SKM-1 treated with dmso at 0.1 percent for 144 hours (cell line): ENCODE measurements around the gene SLC6A17.
A peak's percentile ranks its signal among the peaks of the same experiment; 100 is the strongest.

Experiments used
- DNase-seq: peaks from one replicate; lab custom pipeline; 2025; ENCODE audit not compliant: unreplicated experiment; lab: John Stamatoyannopoulos, UW

Gene SLC6A17

DNA sequence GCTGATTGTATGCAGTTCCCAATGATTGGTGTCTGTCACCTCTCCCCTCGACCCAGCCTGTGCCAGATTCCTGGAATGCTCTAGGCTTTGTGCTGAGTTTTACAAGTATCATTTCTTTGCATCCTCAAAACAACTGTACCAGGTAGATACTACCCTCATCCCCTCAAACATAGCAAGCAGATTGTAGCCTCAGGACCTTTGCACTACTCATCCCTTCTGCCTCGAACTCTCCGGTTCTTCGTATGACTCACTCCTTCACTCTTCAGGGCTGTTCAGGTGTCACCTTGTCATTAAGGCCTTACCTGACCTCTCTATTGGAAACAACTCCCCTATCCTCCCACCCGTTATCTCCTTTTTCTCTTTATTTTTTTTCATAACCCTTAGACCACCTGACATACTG, 67.8 kb downstream of the SLC6A17 start:
- DNase-seq, result no peak

DNA sequence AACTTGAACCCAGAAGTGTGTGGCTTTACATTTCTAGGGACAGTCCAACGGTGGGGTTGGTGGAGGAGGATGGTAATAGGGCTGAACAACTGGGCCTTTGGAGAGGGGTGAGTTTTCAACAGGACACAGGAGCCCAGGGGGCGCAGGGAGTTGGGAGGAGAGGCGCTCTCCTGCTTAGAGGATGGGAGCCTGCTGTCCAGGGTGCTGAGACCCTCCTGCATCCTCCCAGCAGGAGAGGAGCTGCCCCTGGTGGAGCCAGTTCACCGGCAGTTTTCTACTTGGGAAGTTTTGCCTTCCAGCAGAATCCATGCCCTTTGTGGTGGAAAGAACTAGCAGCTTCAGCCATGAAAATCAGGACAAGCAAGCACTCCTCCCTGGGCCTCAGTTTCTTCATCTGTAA, 68.4 kb downstream of the SLC6A17 start:
- DNase-seq, result no peak

DNA sequence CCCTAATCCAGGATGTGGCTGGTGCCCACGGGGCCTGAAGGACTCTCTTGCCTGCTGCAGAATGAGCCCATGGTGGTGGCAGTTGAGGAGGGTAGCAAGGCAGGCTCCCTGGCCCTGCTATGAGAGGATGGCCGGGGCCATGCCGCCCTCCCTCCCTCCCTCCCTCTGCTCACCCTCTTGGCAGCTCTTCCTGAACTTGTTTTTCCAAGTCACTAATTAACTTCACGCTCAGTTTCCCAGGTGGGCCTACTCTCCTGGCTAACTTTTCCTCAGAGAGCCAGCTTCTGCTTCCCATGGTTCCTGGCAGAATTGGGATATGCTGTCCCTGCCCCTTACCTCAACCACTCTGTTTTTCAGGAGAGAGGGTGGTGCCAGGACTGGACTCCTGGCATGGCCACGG, 70.0 kb downstream of the SLC6A17 start:
- no peak for DNase-seq

- no peak for DNase-seq
Measured at GRCh38 chr1:110221119-110221518, 70.8 kb downstream of the SLC6A17 start.

DNA sequence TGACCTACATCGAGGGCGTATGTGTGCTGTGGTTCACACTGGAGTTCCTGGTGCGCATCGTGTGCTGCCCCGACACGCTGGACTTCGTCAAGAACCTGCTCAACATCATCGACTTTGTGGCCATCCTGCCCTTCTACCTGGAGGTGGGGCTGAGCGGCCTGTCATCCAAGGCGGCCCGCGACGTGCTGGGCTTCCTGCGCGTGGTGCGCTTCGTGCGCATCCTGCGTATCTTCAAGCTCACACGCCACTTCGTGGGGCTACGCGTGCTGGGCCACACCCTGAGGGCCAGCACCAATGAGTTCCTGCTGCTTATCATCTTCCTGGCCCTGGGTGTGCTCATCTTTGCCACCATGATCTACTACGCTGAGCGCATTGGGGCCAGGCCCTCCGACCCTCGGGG, 72.8 kb downstream of the SLC6A17 start:
- no peak for DNase-seq

DNA sequence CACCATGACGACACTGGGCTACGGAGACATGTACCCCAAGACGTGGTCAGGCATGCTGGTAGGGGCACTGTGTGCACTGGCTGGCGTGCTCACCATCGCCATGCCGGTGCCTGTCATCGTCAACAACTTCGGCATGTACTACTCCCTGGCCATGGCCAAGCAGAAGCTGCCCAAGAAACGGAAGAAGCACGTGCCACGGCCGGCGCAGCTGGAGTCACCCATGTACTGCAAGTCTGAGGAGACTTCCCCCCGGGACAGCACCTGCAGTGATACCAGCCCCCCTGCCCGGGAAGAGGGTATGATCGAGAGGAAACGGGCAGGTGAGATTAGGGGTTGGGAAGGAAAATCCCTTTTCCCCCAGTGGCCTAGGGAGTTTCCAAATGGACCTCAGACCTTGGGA, 73.3 kb downstream of the SLC6A17 start:
- no peak for DNase-seq

GRCh38 chr1:110224240-110224995, 74.1 kb downstream of the SLC6A17 start:
- no peak for DNase-seq

GRCh38 chr1:110225212-110225611, 74.9 kb downstream of the SLC6A17 start:
- DNase-seq, result no peak

- DNase-seq, result no peak
Measured at GRCh38 chr1:110225756-110226404, 75.6 kb downstream of the SLC6A17 start.

- no peak for DNase-seq
Measured at GRCh38 chr1:110227774-110228173, 77.5 kb downstream of the SLC6A17 start.

DNA sequence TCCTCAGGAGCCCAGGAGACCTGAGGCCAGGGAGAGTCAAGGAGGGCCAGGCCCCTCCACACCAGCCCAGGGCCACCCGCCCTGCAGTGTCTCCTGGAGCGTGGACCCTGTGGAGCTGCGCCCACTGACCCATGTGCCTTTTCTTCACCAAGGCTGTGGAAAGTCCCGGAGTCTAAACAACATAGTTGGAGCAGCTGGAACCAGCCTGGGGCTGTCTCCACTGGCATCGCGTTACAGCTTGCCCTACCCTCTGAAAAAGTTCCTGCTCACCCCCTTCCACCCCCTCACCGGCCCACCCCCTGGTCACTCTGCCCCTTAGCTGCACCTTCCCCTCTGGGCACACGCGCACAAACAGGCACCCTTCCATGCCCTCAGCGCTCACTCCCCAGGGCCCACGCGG, 78.1 kb downstream of the SLC6A17 start:
- DNase-seq, result no peak

DNA sequence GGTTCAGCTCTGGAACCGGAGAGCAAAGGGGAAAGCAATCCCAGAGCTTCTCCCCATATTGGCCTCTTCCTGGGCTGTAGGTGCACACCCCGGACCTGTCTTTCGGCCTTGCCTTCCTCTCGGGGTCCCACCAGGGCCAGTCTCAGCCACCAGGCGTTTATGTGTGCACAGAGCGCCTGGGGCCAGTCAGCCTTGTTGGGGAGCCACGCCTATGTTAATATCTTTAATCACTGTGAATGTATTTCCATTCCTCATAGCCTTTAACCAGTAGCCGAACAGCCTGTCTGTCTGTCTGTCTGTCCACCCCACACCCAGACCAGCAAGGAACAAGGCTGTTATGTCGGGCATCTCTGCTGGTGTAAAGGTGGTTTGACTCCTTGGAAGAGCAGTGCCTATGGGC, 78.6 kb downstream of the SLC6A17 start:
- no peak for DNase-seq

GRCh38 chr1:110229348-110230001, 79.2 kb downstream of the SLC6A17 start:
- DNase-seq, result peak; percentile 26

- no peak for DNase-seq
Measured at GRCh38 chr1:110230381-110231199, 80.3 kb downstream of the SLC6A17 start.

DNA sequence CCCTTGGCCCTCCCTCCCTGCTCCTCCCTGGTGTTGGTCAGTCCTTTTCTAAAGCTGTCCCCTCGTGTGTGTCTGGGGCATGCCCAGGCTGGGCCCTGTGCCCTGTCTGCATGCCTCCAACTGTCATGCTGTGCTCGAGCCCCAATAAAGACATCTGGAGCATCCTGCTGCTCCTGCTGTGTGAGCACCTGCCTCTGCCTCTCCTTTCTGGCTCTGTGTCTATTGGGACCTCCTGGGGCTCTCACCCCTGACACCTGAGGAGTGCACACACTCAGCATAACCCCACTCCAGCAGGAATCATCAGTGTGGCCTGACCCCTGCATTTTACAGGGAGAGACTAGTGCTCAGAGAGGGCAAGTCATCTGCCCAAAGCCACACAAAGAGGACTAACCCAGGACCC, 83.6 kb downstream of the SLC6A17 start:
- no peak for DNase-seq

GRCh38 chr1:110234691-110235090, 84.4 kb downstream of the SLC6A17 start:
- DNase-seq, result no peak

DNA sequence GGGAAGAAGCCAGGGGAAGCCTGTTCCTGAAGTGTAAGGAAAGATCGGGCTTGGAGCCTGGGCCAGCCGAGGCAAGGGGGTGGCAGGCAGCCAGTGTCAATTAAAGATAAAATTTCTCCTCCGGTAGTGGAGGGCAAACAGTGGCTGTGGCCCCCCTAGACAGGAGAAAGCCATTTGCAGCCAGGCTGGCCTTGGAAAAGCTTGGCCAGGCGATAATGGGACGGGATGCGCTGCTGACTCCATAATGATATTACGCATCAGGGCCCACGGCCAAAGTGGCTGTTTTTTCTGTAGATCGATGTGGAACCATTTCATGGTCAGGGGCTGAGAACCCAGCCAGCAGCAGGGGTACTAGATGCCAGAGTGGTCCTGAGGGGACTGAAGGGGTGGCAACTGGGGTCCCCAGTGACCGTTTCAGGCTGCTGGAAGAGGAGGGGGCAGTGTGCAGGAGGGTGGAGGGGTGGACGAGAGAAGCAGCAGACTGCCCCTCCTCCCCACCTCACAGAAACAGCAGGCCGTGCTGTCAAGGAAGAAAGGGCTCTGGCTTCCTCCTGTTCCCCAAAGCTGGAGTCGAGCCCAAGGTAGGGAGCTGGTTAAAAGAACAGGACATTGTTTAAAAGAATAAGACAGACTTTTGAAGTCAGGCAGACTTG, 85.0 kb downstream of the SLC6A17 start:
- no peak for DNase-seq

GRCh38 chr1:110235834-110236682, 85.8 kb downstream of the SLC6A17 start:
- DNase-seq, result peak; percentile 73

GRCh38 chr1:110237386-110238152, 87.3 kb downstream of the SLC6A17 start:
- no peak for DNase-seq
